GM12801 (cell line): ENCODE data around the gene SREBF1.

ENCODE experiments used
- CTCF ChIP-seq: IDR thresholded peaks from one replicate; pipeline ENCODE4 v1.5.1; 2011; ENCODE audit warnings: control low read depth; ENCODE audit not compliant: insufficient read length; ENCODE audit errors: extremely low read depth

Gene SREBF1

GRCh38 chr17:17779015-17779611 is 57.7 kb downstream of the SREBF1 start:
- TF ChIP-seq CTCF = no peak

- no peak for TF ChIP-seq CTCF
Observed at GRCh38 chr17:17778308-17779014, 58.3 kb downstream of the SREBF1 start.

- TF ChIP-seq CTCF = no peak
Observed at GRCh38 chr17:17776889-17777288, 59.9 kb downstream of the SREBF1 start.

GRCh38 chr17:17774009-17774881 is 62.5 kb downstream of the SREBF1 start:
- TF ChIP-seq CTCF = no peak

GRCh38 chr17:17772231-17772630 is 64.6 kb downstream of the SREBF1 start:
- no peak for TF ChIP-seq CTCF

- TF ChIP-seq CTCF = no peak
Observed at GRCh38 chr17:17771498-17772201, 65.1 kb downstream of the SREBF1 start.

GRCh38 chr17:17770632-17771044 is 66.1 kb downstream of the SREBF1 start:
- TF ChIP-seq CTCF = no peak
